A673 (cell line): Measurements from ENCODE around the gene CFAP300.

Source experiments
- CTCF ChIP-seq: fragments of 300-800, 200-600 bp; sonication (generic); conservative IDR thresholded peaks from 2 replicates; pipeline ENCODE4 v1.5.1; 2017; ENCODE audit warnings: low read depth, mild to moderate bottlenecking, antibody characterized with exemption, low read length, moderate library complexity, mixed read lengths
- EZH2 ChIP-seq: fragments of 200-600 bp; sonication (generic); IDR thresholded peaks from 2 replicates; pipeline ENCODE4 v1.6.1; 2017; ENCODE audit warnings: borderline replicate concordance, low read depth, mild to moderate bottlenecking, mixed read lengths, antibody characterized with exemption, low read length; ENCODE audit not compliant: poor library complexity, severe bottlenecking

DNA sequence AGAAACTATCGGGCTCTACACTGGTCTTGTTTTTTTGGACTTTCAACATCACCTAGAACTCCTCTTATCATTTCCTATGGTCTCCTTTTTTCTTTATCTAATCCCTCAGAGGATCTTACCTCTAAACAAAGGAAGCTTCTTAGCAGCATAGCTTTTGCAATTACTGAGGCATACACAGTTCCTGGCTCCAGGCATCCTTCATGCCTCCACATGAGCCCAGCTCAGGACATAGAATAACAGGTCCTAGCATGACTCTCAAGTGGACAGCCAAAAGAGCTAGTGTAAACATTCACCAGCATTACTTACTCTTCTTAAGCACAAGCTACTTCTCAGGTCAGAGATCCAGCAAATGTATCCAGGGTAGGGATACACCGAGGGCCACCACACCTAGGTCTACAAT is 17.1 kb downstream of the CFAP300 start:
- TF ChIP-seq CTCF (no peak), EZH2 (no peak)
